DMS79 treated with DMSO at 0.1 percent for 48 hours (cell line): ENCODE data around the gene COL24A1.
"Not testable (repeated sequence)": the region's sequence is repeated elsewhere in the genome, so short reads cannot be mapped to it uniquely, and the experiment has no call there.

Experiments used
- DNase-seq: peaks from one replicate; lab custom pipeline; 2025; lab: John Stamatoyannopoulos, UW

The COL24A1 gene

DNA sequence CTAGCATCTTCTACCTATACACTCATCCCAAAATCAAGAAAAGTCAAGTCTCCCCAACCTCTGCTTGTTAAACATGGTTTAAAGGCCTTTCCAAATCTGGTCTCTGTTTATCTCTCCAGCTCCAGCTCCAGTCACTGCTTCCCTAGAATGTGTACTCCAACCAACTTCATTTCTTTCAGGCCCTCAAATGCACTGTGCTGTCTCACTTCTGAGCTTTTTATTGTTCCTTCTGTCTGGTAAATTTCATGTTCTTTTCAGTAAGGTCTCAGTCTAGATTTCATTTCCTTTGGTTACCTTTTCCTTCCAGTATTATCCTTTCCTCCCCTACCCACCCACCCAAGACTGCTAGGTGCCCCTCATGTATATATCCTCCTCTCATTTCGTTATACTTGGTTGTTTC lies 3.7 kb downstream of the COL24A1 start:
- no peak for DNase-seq

- DNase-seq = no peak
These were observed 5.1 kb downstream of the COL24A1 start for GRCh38 chr1:86151427-86151826.

DNA sequence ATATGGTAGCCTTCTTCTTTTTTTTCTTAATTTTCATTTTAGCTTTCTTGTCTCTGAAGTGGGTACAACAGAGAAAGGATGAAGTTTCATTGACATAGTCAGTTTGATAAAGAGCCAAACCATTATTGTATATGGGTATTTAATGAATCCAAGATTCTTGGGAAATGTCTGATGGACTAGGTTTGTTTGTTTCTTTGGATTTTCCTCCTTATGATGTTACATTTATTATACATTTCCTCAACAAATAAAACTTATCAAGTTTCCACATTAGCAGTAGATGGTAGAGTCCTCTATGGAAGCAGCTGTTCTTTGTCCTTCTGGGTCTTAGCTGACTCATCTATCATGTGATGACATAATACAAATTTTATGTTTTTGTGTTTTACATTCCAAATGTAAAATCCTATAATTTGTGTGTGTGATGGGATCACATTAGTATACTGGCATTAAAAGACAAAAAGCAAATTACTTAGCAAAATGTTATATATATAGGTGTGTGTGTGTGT lies 6.0 kb downstream of the COL24A1 start:
- DNase-seq = no peak

DNA sequence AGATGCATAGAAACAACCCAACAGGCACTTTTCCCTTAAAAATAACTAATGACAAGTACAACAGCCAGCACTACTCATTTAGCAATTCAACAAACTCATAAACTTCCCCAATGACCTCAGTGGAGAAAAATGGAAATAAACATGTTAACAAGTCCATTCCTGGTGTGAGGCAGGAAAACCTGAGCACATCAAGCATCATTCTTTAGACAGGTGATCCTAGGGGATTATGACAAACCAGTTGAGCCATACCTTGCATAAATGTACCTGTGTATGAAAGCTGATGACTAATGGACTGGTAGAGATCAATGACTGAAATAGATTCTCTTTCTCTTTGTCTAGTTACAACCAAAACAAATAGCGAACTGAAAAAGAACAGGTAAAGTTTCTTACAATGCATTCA lies 7.0 kb downstream of the COL24A1 start:
- no peak for DNase-seq

DNA sequence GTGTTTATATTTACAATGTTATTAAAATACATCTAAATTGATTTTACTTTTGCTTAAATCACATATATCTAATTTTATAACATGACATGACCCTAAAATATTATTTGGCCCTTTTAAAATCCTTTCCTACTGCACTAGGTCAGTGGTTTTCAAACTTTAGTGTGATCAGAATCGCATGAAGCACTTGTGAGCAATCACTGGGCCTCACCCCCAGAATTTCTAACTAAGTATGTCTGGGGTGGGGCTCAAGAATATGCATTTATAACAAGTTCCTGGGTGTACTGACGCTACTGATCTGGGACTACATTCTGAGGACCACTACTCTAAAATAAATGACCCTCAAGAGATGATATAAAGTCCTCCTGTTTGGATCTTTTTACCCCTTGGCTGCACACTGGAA lies 8.8 kb downstream of the COL24A1 start:
- DNase-seq = no peak

DNA sequence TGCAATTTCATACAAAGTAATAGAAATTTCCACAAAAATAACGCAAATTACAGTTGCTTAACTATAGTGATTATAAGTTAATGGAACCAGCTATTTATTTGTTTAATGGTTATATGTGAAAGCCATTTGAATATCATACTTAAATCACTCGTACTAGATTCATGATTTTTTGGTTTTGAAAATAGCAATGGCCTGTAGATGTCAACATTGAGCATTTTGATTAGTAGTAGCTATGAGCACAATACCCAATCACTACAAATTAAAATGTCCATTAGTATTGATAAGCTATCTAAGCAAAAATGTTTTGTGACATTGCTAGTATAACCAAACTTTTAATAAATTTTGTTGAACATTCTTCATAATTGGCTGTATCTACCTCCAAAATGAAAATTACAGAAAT lies 10.0 kb downstream of the COL24A1 start:
- no peak for DNase-seq

DNA sequence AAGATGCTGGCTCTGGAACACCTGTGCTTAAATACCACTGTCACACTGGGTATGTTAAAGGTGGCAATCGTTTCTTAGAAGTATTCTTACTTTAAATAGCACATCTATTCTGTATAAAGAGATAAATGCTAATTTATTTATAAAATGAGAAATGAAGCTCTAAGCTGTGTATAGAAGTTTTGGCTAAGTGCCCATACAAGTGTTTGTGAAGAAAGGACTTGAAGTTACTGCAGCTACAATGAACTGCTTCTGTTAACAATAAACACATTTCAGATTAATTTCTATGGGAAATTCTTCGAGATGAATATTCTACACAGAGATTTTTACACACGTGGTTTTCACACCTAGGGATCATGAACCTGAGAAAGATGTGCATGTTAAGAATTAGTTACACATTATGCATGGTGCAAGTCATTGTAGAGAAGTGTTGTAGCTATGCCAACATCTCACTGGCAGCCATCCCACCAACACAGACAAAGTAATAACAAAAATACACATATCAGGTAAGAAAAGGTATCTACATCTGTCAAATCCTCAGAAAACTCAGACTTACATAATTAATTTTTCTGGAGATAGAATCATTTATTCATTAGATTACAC lies 16.2 kb downstream of the COL24A1 start:
- no peak for DNase-seq

- DNase-seq = no peak
These were observed 17.8 kb downstream of the COL24A1 start for GRCh38 chr1:86138746-86139145.

DNA sequence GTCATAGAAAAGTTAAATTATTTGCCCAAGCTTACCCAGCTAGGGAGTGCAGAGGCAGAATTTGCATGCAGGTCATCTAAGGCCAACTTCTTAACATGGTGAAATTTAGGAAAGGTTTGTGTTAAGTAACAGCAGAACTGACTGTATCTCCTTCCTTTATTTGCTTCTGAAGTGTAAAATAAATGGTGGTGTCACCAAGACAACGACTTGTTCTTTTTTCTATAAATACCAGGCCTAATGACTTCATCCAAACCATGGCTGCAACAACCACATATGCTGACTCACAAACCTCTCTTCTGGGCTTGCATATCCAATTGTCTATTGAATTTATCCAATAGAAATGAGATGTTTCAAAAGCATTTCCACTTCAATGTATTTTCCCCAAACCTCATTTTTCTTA lies 19.1 kb downstream of the COL24A1 start:
- no peak for DNase-seq

DNA sequence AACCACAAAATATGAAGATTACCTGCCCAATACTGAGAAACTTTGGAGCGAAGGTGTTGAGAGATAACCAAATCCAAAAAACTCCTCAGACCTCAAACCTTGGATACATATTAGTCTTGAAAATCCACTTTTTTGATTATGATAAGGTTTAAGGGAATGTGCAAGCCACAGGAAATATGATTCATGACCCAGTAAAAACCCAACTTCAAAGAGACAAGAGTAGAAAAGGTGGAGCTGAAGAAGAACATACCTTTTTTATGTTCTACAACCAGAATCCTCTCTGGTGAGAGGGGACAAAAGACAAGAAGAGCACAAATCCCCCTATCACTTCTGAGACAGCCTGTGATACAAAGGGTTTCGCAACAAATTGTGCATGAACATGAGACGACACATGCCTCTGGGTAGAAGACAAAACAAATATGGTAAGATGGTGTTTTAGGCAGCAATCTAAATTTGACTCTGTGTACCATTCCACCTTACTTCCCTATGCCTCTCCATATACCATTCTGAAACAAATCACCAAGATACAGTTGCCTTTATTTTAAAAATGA lies 37.3 kb downstream of the COL24A1 start:
- no peak for DNase-seq

DNA sequence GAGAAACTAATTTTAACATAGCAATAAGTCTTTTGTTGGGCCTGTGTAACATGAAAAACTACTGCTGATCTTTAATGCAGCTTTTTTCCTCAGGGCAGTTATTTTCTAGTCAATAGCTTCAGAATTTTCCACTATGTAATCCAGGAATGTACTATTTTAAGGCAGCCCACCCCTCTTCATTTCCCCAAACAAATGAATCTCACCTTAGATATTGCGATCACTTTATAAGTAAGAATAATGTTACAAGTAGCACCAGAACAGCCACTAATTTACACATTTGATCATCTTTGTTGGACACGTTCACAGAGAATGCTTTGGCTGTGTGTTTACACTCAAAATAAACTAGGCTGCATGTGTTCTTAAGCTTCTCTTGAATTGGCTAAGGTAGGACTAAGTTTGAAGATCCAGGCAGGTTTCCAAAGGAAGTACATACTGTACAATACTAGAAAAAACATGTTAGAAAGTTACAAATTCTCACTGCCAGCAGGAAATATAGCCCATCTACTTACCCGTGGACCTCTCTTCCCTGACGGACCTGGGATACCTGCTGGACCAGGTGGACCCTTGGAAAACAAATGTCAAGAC lies 41.7 kb downstream of the COL24A1 start:
- no peak for DNase-seq

GRCh38 chr1:86114236-86114635 lies 42.3 kb downstream of the COL24A1 start:
- no peak for DNase-seq

- not testable (repeated sequence) for DNase-seq
These were observed 45.0 kb downstream of the COL24A1 start for GRCh38 chr1:86111590-86111989.

DNA sequence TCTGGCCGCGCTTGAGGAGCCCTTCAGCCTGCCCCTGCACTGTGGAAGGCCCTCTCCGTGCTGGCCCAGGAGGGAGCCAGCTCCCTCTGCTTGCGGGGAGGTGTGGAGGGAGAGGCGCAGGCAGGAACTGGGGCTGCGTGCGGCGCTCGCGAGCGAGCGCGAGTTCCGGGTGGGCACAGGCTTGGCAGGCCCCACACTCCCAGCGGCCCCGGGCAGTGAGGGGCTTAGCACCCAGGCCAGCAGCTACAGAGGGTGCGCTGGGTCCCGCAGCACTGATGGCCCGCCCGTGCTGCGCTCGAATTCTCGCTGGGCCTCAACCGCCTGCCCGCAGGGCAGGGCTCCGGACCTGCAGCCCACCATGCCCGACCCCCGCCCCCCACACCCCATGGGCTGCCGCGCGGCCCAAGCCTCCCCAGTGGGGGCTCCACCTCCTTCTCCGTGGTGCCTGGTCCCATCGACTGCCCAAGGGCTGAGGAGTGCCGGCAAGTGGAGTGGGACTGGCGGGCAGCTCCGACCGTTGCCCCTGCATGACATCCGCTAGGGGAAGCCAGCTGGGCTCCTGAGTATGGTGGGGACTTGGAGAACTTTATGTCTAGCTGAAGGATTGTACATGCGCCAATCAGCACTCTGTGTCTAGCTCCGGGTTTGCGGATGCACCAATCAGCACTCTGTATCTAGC lies 46.0 kb downstream of the COL24A1 start:
- no peak for DNase-seq

GRCh38 chr1:86105533-86105866 lies 51.1 kb downstream of the COL24A1 start:
- DNase-seq = no peak

GRCh38 chr1:86104606-86105532 lies 51.7 kb downstream of the COL24A1 start:
- no peak for DNase-seq

DNA sequence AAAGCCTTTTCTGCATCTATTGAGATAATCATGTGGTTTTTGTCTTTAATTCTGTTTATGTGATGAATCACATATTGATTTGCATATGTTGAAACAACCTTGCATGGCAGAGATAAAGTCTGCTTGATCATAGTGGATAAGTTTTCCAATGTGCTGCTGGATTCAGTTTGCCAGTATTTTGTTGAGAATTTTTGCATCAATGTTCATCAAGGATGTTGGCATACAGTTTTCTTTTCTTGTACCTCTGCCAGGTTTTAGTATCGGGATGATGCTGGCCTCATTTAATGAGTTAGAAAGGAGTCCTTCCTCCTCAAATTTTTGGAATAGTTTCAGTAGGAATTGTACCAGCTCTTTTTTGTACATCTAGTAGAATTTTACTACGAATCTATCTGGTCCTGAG lies 55.0 kb downstream of the COL24A1 start:
- no peak for DNase-seq

GRCh38 chr1:86100401-86100800 lies 56.2 kb downstream of the COL24A1 start:
- no peak for DNase-seq

GRCh38 chr1:86089765-86090164 lies 66.8 kb downstream of the COL24A1 start:
- DNase-seq = no peak

- DNase-seq = no peak
These were observed 70.7 kb downstream of the COL24A1 start for GRCh38 chr1:86085741-86086409.

GRCh38 chr1:86084998-86085397 lies 71.6 kb downstream of the COL24A1 start:
- DNase-seq = no peak

DNA sequence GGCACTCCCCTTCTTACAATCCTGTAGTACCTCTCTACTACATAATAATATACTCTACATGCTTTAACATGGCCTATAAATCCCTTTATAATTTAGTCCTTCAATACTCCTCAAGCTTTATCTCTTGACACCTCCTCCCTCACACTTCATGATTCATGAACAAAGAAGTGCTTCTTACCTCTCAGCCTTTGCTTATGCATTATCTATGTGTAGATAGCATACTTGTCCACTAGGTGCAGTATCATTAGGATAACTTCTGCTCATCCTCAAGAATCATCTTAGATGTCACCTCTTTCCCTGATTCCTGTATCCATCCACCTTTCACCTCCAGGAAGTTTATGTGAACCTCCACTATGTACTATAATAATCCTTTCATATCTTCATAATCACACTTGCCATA lies 74.4 kb downstream of the COL24A1 start:
- DNase-seq = no peak
